Activated T-cell treated with anti-CD3 and anti-CD28 coated beads, Interleukin-2, amount 50 U/mL, for 48 hours (primary cell): ENCODE measurements around the gene MICOS13.

ENCODE experiments used
- DNase-seq, 2 experiments: peaks; one replicate each; pipeline ENCODE4 v3.0.0-alpha.2; 2020

The MICOS13 gene

GRCh38 chr19:5687360-5688198 is 7.3 kb upstream of the MICOS13 start:
- DNase-seq, result no peak

GRCh38 chr19:5686647-5687359 is 6.5 kb upstream of the MICOS13 start:
- peak; percentile 100 for DNase-seq

- no peak for DNase-seq
These were observed 6.0 kb upstream of the MICOS13 start for GRCh38 chr19:5686326-5686646.

DNA sequence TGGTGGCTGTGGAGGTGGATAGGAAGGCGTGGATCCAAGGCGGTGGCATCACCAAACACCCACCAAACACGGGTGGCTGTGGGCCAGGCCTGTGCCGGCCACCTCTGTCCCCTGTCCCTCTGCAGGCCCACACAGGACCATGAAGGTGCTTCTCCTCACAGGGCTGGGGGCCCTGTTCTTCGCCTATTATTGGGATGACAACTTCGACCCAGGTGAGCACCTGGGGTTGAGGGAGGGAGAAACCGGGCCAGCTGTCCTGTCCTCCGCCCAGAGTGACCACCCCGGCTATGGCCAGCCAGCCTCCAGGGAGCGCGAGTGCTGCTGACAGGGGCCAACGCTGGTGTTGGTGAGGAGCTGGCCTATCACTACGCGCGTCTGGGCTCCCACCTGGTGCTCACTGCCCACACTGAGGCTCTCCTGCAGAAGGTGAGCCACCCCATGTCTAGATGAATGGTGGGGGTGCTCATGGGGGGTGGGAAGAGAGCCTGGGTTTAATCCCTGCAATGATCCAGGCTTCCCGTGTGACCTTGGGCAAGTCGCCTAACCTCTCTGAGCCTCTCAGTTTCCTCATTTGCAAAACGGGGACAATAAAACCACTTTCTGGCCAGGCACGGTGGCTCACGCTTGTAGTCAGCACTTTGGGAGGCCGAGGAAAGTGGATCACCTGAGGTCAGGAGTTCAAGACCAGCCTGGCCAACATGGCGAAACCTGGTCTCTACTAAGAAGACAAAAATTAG is 4.5 kb upstream of the MICOS13 start:
- DNase-seq, result no peak

GRCh38 chr19:5683177-5683886 is 3.0 kb upstream of the MICOS13 start:
- DNase-seq, result no peak

DNA sequence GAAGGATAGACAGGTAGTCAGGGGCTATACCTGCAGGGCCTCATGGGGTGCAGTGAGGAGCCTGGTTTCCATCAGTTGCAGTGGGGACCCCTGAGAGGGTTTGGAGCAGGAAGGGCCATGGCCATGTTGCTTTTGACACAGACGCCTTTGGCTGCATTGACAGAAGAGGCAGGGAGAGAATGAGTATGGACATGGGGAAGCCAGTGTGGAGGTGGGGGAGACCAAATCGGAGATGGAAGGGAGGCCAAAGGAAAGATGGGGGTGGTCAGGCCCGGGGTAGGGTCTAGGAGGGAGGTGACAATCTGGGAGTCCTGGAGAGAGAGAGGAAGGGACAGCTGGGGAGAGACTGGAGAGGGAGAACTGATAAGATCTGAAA is 1.8 kb upstream of the MICOS13 start:
- DNase-seq, result no peak

DNA sequence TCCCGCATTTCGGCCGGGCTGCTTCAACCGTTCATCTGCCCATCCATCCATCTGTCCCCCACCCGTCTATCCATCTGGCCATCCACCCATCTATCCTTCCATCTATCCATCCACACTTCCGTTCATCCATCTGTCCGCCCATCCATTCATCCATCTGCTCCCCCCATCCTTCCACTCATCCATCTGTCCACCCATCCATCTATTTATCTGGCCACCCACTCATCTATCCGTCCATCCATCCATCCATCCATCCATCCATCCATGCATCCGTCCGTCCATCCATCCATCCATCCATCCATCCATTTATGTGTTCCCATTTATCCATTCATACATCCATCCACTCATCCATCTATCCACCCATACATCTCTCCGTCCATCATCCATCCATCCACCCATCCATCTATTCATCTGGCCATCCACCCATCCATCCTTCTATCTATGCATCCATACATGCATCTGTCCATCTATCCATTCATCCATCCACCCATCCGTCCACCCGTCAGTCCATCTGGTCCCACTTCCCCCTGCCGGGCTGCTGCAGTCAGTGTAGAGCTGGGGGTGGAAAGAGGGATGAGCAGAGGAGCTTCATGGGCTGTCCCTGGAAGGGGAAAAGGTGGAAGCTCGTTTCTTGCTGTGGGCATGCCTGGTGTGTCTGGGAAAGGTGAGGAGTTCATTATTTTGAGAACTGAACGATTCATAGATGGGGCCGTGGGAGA is 1.2 kb upstream of the MICOS13 start:
- no peak for DNase-seq

GRCh38 chr19:5680084-5680436 is 256 bp downstream of the MICOS13 start:
- DNase-seq, result no peak

- peak in 1 of 2 experiments; percentile 45 for DNase-seq
These were observed 830 bp downstream of the MICOS13 start for GRCh38 chr19:5679289-5680083.

- DNase-seq, result no peak
These were observed 2.1 kb downstream of the MICOS13 start for GRCh38 chr19:5678071-5678718.

GRCh38 chr19:5677580-5677979 is 2.7 kb downstream of the MICOS13 start:
- no peak for DNase-seq

DNA sequence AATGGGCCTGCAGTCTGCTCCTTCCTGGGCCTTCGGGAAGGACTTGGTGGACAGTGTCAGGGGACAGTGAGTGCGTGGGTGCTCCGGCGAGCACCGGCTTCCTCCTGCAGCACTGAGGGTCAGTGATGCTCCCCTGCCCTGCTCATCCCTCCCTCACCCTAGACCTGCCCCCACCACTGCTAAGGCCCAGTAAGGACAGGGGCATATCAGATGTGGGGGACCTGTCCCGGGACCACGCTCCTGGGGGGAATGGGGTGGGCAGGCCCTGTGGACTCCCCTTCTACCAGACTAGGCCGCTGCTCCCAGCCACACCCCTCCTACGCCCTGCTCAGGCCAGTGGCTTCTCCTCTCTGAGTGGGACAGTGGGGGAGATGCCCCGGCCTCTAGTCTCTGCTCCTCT is 3.2 kb downstream of the MICOS13 start:
- DNase-seq, result no peak

DNA sequence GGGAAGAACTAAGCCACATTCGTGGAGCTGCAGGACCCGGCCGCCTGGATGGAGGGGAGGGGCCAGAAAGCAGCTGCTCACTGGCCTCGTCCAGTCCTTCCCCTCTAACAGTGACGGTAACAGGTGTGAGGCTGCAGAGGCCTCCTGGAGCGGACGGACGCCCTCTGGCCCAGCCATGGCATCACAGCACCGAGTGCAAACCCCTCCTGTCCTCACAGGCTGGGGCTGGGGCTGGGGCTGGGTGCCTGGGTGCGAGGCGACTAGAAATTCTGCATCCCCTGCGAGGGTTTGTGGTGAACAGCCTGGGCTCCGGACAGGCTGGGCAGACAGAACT is 3.6 kb downstream of the MICOS13 start:
- no peak for DNase-seq

GRCh38 chr19:5676105-5676771 is 4.1 kb downstream of the MICOS13 start:
- no peak for DNase-seq

DNA sequence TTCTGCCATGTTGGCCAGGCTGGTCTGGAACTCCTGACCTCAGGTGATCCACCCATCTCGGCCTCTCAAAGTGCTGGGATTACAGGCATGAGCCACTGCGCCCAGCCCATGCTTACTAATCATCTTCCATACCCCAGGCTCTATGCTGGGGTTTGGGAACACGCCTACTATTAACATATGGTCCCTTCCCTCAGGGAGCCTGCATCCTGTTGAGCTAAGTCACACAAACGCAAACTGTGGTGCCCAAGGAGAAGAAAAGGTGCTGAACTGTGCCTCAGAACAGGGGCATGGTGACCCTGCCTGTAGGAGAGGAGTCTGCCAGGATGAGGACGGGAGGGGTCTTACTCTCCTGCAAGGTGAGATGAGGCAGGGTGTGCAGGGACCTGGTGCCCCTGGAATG is 5.6 kb downstream of the MICOS13 start:
- DNase-seq, result no peak

GRCh38 chr19:5673752-5674151 is 6.6 kb downstream of the MICOS13 start:
- no peak for DNase-seq

DNA sequence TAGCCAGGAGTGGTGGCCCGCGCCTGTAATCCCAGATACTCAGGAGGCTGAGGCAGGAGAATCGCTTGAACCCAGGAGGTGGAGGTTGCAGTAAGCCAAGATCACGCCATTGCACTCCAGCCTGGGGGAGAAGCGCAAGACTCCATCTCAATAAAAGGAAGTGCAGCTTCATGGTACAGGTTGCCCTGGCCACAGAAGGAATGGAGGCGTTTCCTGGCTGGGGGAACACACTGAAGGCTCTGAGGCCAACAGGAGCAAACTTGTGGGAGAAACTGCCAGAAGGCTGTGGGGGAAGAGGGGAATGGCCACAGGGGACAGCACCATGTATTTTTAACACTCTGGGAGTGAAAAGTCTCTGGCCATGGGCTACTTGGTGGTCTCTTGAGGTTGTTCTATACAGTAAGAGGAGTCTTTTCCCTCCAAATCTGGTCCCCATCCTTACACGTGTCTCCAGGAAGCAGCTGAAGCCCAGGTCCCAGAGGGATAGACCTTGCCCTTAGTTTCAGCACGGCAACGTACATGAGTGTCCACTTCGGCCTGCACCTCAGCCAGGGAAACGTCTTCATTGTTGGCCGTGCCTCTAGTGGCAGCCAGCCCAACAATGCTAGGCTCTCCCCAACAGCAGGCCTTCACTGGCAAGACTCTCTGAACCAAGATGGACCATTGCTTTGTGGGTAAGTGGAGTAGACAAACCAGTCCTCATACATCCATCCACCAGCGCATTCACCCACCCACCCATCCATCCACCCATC is 7.4 kb downstream of the MICOS13 start:
- no peak for DNase-seq

GRCh38 chr19:5671600-5671999 is 8.7 kb downstream of the MICOS13 start:
- DNase-seq, result no peak

GRCh38 chr19:5669212-5669611 is 11.1 kb downstream of the MICOS13 start:
- no peak for DNase-seq

- DNase-seq, result no peak
These were observed 12.5 kb downstream of the MICOS13 start for GRCh38 chr19:5667751-5668271.
